Liver (tissue), 9 donors: ENCODE results near the gene CALY. TPM values are rescaled to one million over a fixed set of nuclear protein-coding genes. Genes with fewer than 3 reads are reported as not detected.

Source experiments
- DNase-seq: peaks from one replicate; pipeline ENCODE4 v3.0.0-alpha.2; 2017; ENCODE audit warnings: low spot score
- H3K27ac ChIP-seq, 2 donors: one replicate each; pipeline ENCODE4 v1.7.0; 2013; ENCODE audit warnings: inconsistent platforms in 2 of 2, low read length in 2 of 2, control low read depth in 1 of 2, low read depth in 1 of 2, mild to moderate bottlenecking in 1 of 2
- H3K27me3 ChIP-seq, 4 donors: one replicate each; pipeline versions ENCODE4 v1.6.1 to v1.7.0; 2013; ENCODE audit warnings: low read length in 3 of 4, inconsistent platforms in 1 of 4, mild to moderate bottlenecking in 1 of 4, moderate library complexity in 1 of 4; ENCODE audit not compliant: control insufficient read depth in 4 of 4, insufficient read depth in 4 of 4
- H3K36me3 ChIP-seq, 4 donors: one replicate each; pipeline versions ENCODE4 v1.6.1 to v1.7.0; 2013; ENCODE audit warnings: low read length in 3 of 4, mild to moderate bottlenecking in 3 of 4, low read depth in 1 of 4, moderate library complexity in 1 of 4; ENCODE audit not compliant: control insufficient read depth in 4 of 4, insufficient read depth in 3 of 4
- H3K4me1 ChIP-seq, 4 donors: one replicate each; pipeline versions ENCODE4 v1.6.1 to v1.7.0; 2013; ENCODE audit warnings: low read length in 3 of 4, mild to moderate bottlenecking in 3 of 4, moderate library complexity in 1 of 4; ENCODE audit not compliant: control insufficient read depth in 4 of 4, insufficient read depth in 4 of 4
- H3K4me3 ChIP-seq, 3 donors: one replicate each; pipeline versions ENCODE4 v1.6.1 to v1.7.0; 2013; ENCODE audit warnings: low read length in 3 of 3, control low read depth in 1 of 3, low read depth in 1 of 3, mild to moderate bottlenecking in 1 of 3
- H3K9ac ChIP-seq, 2 donors: one replicate each; pipeline ENCODE4 v1.7.0; 2013; ENCODE audit warnings: low read length in 2 of 2, mild to moderate bottlenecking in 2 of 2, moderate library complexity in 2 of 2, control low read depth in 1 of 2, low read depth in 1 of 2
- H3K9me3 ChIP-seq, 4 donors: one replicate each; pipeline versions ENCODE4 v1.6.1 to v1.7.0; 2013; ENCODE audit warnings: low read length in 3 of 4; ENCODE audit not compliant: control insufficient read depth in 4 of 4
- ATF3 ChIP-seq: IDR thresholded peaks from 2 replicates; pipeline ENCODE4 v1.6.1; 2016; ENCODE audit warnings: antibody characterized with exemption
- CTCF ChIP-seq: fragments of 150-350 bp; IDR thresholded peaks from 2 replicates; pipeline ENCODE4 v1.5.1; 2017; ENCODE audit warnings: improper control_type of control experiment, low read depth, low read length; ENCODE audit not compliant: missing input control
- EGR1 ChIP-seq, 2 donors: IDR thresholded peaks; 2 replicates each; pipeline ENCODE4 v1.6.1; 2016 to 2018; ENCODE audit warnings: antibody characterized with exemption in 2 of 2, low read depth in 2 of 2
- FOXA2 ChIP-seq: IDR thresholded peaks from 2 replicates; pipeline ENCODE4 v1.6.1; 2016; ENCODE audit warnings: antibody characterized with exemption
- GABPA ChIP-seq, 2 donors: IDR thresholded peaks in 1 of 2; conservative IDR thresholded peaks in 1 of 2; 2 replicates each; pipeline ENCODE4 v1.6.1; 2016; ENCODE audit warnings: antibody characterized with exemption in 2 of 2, mild to moderate bottlenecking in 1 of 2, moderate library complexity in 1 of 2
- HNF4A ChIP-seq, 2 donors: conservative IDR thresholded peaks; 2 replicates each; pipeline ENCODE4 v1.6.1; 2016; ENCODE audit warnings: antibody characterized with exemption in 2 of 2, mild to moderate bottlenecking in 2 of 2
- HNF4G ChIP-seq: IDR thresholded peaks from 2 replicates; pipeline ENCODE4 v1.6.1; 2016; ENCODE audit warnings: antibody characterized with exemption
- JUND ChIP-seq, 2 donors: IDR thresholded peaks; 2 replicates each; pipeline ENCODE4 v1.6.1; 2016; ENCODE audit warnings: antibody characterized with exemption in 2 of 2
- MAX ChIP-seq: IDR thresholded peaks from 2 replicates; pipeline ENCODE4 v1.6.1; 2016; ENCODE audit warnings: antibody characterized with exemption
- NR2F2 ChIP-seq: IDR thresholded peaks from 2 replicates; pipeline ENCODE4 v1.6.1; 2016; ENCODE audit warnings: antibody characterized with exemption
- RAD21 ChIP-seq, 2 donors: IDR thresholded peaks; 2 replicates each; pipeline ENCODE4 v1.6.1; 2016; ENCODE audit warnings: antibody characterized with exemption in 2 of 2, mild to moderate bottlenecking in 2 of 2
- REST ChIP-seq: IDR thresholded peaks from 2 replicates; pipeline ENCODE4 v1.6.1; 2016; ENCODE audit warnings: antibody characterized with exemption, mild to moderate bottlenecking
- RXRA ChIP-seq, 2 donors: IDR thresholded peaks; 2 replicates each; pipeline ENCODE4 v1.6.1; 2017 to 2018; ENCODE audit warnings: antibody characterized with exemption in 2 of 2, mild to moderate bottlenecking in 1 of 2
- SP1 ChIP-seq: IDR thresholded peaks from 2 replicates; pipeline ENCODE4 v1.6.1; 2018; ENCODE audit warnings: antibody characterized with exemption, mild to moderate bottlenecking
- TAF1 ChIP-seq: conservative IDR thresholded peaks from 2 replicates; pipeline ENCODE4 v1.6.1; 2016; ENCODE audit warnings: antibody characterized with exemption, mild to moderate bottlenecking
- YY1 ChIP-seq: IDR thresholded peaks from 2 replicates; pipeline ENCODE4 v1.6.1; 2016; ENCODE audit warnings: antibody characterized with exemption, mild to moderate bottlenecking
- ZBTB33 ChIP-seq: IDR thresholded peaks from 2 replicates; pipeline ENCODE4 v1.6.1; 2016; ENCODE audit warnings: antibody characterized with exemption
- WGBS: extraction: QIAGEN DNeasy Blood & Tissue Kit; methylation state at CpG from one replicate; pipeline ENCODE4 v1.1.7; 2013; 5-methylcytosine and 5-hydroxymethylcytosine counted together
- polyA plus RNA-seq, 2 donors: library from polyadenylated mRNA; stranded (reverse) in 1 of 2; unstranded in 1 of 2; fragments of 200-250 nt in 1 of 2; fragments of >200 nt in 1 of 2; fragmentation: Nextera tagmentation in 1 of 2; extraction: Ambion mirVana in 1 of 2; gene quantifications; one replicate each; pipeline versions ENCODE4 v1.2.1 to v1.2.3, GENCODE V29; 2013 to 2015
- total RNA-seq, 2 donors: library from RNA; depleted of rRNA; stranded (reverse); fragments of >200 nt; gene quantifications; one replicate each; pipeline ENCODE4 v1.2.3, GENCODE V29; 2014
- donor health status: healthy.
- donor health status: healthy.
- donor health status: healthy.
- donor health status: healthy.
- donor health status: healthy.

CALY gene
- total and polyA plus RNA-seq, 4 donors: 0.07 TPM; not detected in 3

DNA sequence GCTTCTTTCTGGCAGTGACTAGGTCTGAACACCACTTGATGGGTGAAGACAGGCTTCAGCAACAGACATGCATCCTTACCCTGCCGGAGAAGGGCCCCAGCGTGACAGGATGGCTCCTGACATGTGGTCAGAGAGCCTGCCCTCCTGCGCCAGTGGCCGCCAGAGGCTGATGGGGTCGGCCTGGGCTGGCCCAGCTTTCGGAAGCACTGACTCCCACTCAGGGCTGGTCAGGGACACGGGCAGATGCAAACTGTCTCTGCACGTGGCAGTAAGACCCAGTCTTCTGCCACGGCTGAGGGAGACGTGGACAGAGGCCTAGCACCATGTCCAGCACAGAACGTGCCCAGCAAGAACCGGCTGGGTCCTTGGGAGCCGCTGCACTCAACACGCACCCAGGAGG lies 38.2 kb downstream of the CALY start:
- peaks cover 31 to 81% (median 48%) of the 10 kb centered on the region in 4 donors for H3K36me3 ChIP-seq

More for the DNA sequence above, 38.2 kb downstream of the CALY start:
- Histone ChIP-seq H3K9ac (no peak overlapping the region), H3K4me3 (no peak overlapping the region), H3K27me3 (no peaks in the 10 kb centered on the region), H3K4me1 (no peaks in the 10 kb centered on the region), H3K27ac (no peak overlapping the region), H3K9me3 (no peaks in the 10 kb centered on the region)
- WGBS: 97% methylated on average over 14 of the region's 14 CpGs
- DNase-seq: no peak
- TF ChIP-seq NR2F2 (no peak), YY1 (no peak), ATF3 (no peak), JUND (IDR thresholded peaks at IDR 0.05) (no peak), RXRA (IDR thresholded peaks at IDR 0.05) (no peak), REST (no peak), CTCF (no peak), HNF4A (conservative IDR thresholded peaks at IDR 0.05) (no peak), ZBTB33 (no peak), TAF1 (no peak), FOXA2 (no peak), MAX (no peak), EGR1 (IDR thresholded peaks at IDR 0.05; ENCODE audit: low read depth in 2 of 2) (no peak), GABPA (IDR thresholded peaks at IDR 0.05 in 1 of 2, conservative IDR thresholded peaks at IDR 0.05 in 1 of 2) (no peak), SP1 (no peak), HNF4G (no peak), RAD21 (IDR thresholded peaks at IDR 0.05) (no peak)
